GM12872 (cell line): ENCODE results near the gene TIMP1.

Source experiments
- TF ChIP-seq, protein P1 (sequence below): IDR thresholded peaks from 3 replicates; pipeline ENCODE4 v1.5.1; 2011; ENCODE audit warnings: low read depth, mild to moderate bottlenecking, low read length, moderate library complexity; ENCODE audit not compliant: insufficient read depth

Gene TIMP1

GRCh38 chrX:47621851-47622250 lies 39.6 kb downstream of the TIMP1 start:
- TF ChIP-seq, protein P1, sequence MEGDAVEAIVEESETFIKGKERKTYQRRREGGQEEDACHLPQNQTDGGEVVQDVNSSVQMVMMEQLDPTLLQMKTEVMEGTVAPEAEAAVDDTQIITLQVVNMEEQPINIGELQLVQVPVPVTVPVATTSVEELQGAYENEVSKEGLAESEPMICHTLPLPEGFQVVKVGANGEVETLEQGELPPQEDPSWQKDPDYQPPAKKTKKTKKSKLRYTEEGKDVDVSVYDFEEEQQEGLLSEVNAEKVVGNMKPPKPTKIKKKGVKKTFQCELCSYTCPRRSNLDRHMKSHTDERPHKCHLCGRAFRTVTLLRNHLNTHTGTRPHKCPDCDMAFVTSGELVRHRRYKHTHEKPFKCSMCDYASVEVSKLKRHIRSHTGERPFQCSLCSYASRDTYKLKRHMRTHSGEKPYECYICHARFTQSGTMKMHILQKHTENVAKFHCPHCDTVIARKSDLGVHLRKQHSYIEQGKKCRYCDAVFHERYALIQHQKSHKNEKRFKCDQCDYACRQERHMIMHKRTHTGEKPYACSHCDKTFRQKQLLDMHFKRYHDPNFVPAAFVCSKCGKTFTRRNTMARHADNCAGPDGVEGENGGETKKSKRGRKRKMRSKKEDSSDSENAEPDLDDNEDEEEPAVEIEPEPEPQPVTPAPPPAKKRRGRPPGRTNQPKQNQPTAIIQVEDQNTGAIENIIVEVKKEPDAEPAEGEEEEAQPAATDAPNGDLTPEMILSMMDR = no peak

- TF ChIP-seq, protein P1 = no peak
These were observed 41.3 kb downstream of the TIMP1 start for GRCh38 chrX:47623540-47624027.

DNA sequence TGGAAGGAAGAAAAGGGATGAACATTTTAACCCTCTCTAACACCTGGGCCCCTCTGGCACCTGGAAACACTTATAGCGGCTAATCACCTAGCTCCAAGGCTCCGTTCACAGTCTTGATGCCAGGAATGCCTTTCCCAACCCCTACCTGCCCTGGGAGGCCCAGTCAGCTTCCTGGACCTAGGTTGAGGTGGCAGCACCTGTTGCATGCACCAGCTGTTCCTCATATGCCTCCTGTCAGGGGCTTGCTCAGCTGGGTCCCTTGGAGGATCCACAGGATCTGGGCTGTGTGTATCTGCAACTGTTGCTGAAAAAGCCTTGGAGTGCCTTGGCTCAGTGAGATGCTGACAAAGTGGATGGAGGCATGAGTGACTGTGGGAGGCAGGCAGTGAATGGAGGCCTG lies 43.1 kb downstream of the TIMP1 start:
- TF ChIP-seq, protein P1 = no peak

- TF ChIP-seq, protein P1 = peak; percentile 51
These were observed 46.7 kb downstream of the TIMP1 start for GRCh38 chrX:47628982-47629381.

DNA sequence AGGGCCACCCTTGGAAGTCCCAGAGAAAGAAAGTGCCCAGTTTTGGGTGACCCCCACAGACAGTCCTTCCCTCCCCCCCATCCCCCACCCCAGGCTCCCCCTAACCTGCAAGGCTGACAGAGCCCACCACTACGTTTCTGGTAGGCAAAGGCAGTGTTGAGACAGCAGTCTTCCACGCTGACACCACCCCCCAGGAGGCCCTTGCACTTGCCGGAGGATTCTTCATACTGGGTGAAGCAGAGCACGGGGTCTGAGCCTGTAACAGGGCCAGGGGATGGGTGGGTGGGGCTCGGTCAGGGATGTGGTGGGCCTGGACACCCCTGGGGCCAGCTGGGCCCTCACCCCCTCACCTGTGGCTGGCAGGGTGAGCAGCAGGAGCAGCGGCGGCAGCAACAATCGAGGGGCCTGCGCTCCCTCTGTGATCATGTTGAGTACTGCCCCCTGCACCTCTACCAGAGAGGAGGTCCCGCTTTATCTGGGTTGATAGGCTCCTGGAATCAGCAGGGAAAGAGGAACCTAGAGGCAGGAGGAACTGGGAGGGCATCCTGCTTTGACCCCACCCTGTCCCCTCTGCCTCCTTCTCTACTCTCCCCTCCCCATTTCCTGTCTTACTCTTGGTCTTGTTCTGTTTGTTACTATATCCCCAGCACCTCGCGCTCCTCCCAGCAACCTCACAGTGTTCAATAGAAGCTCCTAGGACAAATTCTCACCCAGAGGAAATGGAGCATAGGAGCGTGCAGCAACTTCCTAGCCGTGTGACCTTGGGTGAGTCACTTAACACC lies 47.4 kb downstream of the TIMP1 start, which contains the start of gene CFP:
TSS of gene CFP (minus strand) at position 512 of the 782 bp plus-strand sequence. CDS start at position 426, 86 bp downstream.
- TF ChIP-seq, protein P1 = no peak

- TF ChIP-seq, protein P1 = no peak
These were observed 49.4 kb downstream of the TIMP1 start for GRCh38 chrX:47631676-47632075.

DNA sequence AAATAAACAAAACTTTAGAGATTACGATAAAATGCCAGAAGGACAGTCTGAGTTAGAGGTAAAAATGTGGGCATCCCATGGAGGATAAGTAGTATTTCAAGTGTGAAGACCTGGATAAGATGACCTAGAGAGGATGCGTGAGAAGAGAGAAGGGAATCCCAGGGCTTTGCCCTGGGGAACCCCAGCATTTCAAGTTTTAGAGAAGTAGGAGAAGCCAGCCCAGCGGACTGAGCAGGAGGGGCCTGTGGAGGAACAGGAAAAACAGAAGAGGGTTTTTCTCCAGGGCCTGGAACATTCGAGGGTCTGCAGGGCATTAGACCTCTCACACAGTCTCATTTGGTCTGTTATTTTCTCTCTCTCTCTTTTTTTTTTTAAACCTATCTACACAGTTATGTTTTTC lies 50.4 kb downstream of the TIMP1 start:
- TF ChIP-seq, protein P1 = no peak
